Body of pancreas (tissue), 4 donors: ENCODE results near the gene POLN.

ENCODE experiments used
- POLR2A ChIP-seq, 3 donors: fragments of 450-650 bp; IDR thresholded peaks; one replicate each; pipeline ENCODE4 v1.6.1; 2016; ENCODE audit warnings: antibody characterized with exemption in 3 of 3, mild to moderate bottlenecking in 2 of 3
- TF ChIP-seq, protein P1 (sequence below), 7 experiments: fragments of 450-650 bp in 4 of 7; fragments of 200-600 bp in 3 of 7; sonication (generic) in 3 of 7; IDR thresholded peaks; one replicate each; pipeline ENCODE4 v1.5.1; 2016 to 2019; ENCODE audit warnings: antibody characterized with exemption in 7 of 7

DNA sequence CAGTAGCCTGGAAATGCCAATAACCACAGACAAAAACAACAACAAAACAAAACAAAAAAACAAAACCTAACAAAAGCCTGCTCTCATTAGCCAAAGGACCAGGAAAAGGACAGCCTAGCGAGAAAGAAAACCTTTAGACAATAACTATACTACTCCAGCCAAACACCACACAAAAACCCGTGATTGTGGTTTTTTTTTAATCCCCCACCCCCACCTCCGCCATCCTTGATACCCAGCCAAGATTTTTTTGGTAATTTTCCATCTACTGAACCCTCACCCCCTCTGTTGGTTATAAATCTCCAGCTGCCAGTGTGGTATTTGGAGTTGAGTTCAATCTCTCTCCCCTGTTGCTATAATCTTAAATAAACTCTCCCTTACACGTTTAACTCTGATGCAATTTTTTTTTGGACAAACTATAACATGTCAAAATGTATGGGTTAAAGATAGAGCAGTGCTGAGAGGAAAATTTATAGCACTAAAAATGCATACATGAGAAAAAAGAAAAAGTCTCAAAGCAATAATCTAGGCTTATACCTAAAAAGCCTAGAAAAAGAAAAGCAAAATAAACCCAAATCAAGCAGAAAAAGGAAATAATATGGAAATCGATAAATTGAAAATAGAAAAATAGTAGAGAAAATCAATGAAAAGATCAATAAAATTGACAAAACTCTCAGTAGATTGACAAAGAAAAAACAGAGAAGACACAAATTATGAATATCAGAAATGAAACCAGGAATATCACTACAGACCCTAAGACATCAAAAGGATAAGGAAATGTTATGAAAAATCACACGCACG lies 99.1 kb downstream of the POLN start:
- TF ChIP-seq, protein P1, sequence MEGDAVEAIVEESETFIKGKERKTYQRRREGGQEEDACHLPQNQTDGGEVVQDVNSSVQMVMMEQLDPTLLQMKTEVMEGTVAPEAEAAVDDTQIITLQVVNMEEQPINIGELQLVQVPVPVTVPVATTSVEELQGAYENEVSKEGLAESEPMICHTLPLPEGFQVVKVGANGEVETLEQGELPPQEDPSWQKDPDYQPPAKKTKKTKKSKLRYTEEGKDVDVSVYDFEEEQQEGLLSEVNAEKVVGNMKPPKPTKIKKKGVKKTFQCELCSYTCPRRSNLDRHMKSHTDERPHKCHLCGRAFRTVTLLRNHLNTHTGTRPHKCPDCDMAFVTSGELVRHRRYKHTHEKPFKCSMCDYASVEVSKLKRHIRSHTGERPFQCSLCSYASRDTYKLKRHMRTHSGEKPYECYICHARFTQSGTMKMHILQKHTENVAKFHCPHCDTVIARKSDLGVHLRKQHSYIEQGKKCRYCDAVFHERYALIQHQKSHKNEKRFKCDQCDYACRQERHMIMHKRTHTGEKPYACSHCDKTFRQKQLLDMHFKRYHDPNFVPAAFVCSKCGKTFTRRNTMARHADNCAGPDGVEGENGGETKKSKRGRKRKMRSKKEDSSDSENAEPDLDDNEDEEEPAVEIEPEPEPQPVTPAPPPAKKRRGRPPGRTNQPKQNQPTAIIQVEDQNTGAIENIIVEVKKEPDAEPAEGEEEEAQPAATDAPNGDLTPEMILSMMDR (IDR thresholded peaks at IDR 0.05): no peak
- TF ChIP-seq POLR2A (IDR thresholded peaks at IDR 0.05): no peak
